ENCODE measurements around the gene WDR6. TPM values are rescaled to one million over a fixed set of nuclear protein-coding genes. Genes with fewer than 3 reads are reported as not detected.

Gene WDR6
- 88.5 and 93.7 TPM in 2 replicates for total RNA-seq (2021)
- percentile 66 among the genes with signal in this experiment for Bru-seq, nascent RNA
- BruChase-seq, experiment 1, labeled RNA remaining after a 2-hour chase = percentile 89 among the genes with signal in this experiment
- percentile 98 among the genes with signal in this experiment for BruChase-seq, experiment 2, labeled RNA remaining after a 6-hour chase
- long read RNA-seq, full-length matches to known transcripts = 56 of 103 reads
- long read RNA-seq, partial matches to known transcripts = 32 of 103 reads
- long read RNA-seq, other reads (novel, unspliced or antisense) = 15 of 103 reads

- intact Hi-C loops (cut with micrococcal nuclease; ENCODE audit: unreplicated experiment) = no loop called here
- no peaks in the 10 kb centered on the region for H3K9me3 ChIP-seq (ENCODE audit: low read depth, low read length, poor library complexity, severe bottlenecking)
- TF ChIP-seq CTCF (conservative IDR thresholded peaks at IDR 0.05; ENCODE audit: low read depth, low read length) = peak; percentile 46
- TF ChIP-seq EZH2 (IDR thresholded peaks at IDR 0.05; ENCODE audit: borderline replicate concordance, low read depth, low read length, poor library complexity, severe bottlenecking) = no peak
- H3K4me3 ChIP-seq (ENCODE audit: low read depth, low read length, poor library complexity, severe bottlenecking) = peak within 1 kb of the TSS; percentile 74
- no peaks in the 10 kb centered on the region for H3K4me1 ChIP-seq (ENCODE audit: insufficient read depth, low read length, poor library complexity, severe bottlenecking)
- H3K27me3 ChIP-seq (replicated peaks; ENCODE audit: insufficient read depth, low read depth, low read length, poor library complexity) = no peaks in the 10 kb centered on the region
- no peaks in the 10 kb centered on the region for H3K36me3 ChIP-seq (ENCODE audit: insufficient read depth, low read length, poor library complexity, severe bottlenecking)
- DNase-seq (ENCODE audit: low spot score) = peak; percentile 92
- ChIA-PET CTCF (interaction anchor here (0.5 to 1.9 kb wide), 6 partner anchors 14 to 606 kb away, joined by 3 to 14 read pairs (median 4); partner anchors contain the start of genes DAG1, NDUFAF3 and P4HTM), POLR2A (ENCODE audit: low non-redundant PET) (interaction anchor here (0.7 to 1.1 kb wide), 2 partner anchors 18 to 19 kb away, joined by 5 to 13 read pairs; partner anchors contain the start of gene P4HTM)
- H3K27ac ChIP-seq (ENCODE audit: low read depth, low read length, poor library complexity, severe bottlenecking) = peak within 1 kb of the TSS; percentile 97
- BruUV-seq (replicated peaks) = no TSS peak
These were observed at the start of gene WDR6 for GRCh38 chr3:49007068-49007770. Gene WDR6 (plus strand): TSS chr3:49007391. CDS start chr3:49007432, 41 bp downstream.

- H3K27me3 ChIP-seq (replicated peaks; ENCODE audit: insufficient read depth, low read depth, low read length, poor library complexity) = no peaks in the 10 kb centered on the region
- H3K4me1 ChIP-seq (ENCODE audit: insufficient read depth, low read length, poor library complexity, severe bottlenecking) = no peaks in the 10 kb centered on the region
- DNase-seq (ENCODE audit: low spot score) = no peak
- no peak overlapping the region for H3K27ac ChIP-seq (ENCODE audit: low read depth, low read length, poor library complexity, severe bottlenecking)
- intact Hi-C loops (cut with micrococcal nuclease; ENCODE audit: unreplicated experiment) = no loop called here
- BruUV-seq (replicated peaks) = no TSS peak
- ChIA-PET CTCF (no interaction called here), POLR2A (ENCODE audit: low non-redundant PET) (no interaction called here)
- no peaks in the 10 kb centered on the region for H3K9me3 ChIP-seq (ENCODE audit: low read depth, low read length, poor library complexity, severe bottlenecking)
- H3K4me3 ChIP-seq (ENCODE audit: low read depth, low read length, poor library complexity, severe bottlenecking) = no peak overlapping the region
- no peaks in the 10 kb centered on the region for H3K36me3 ChIP-seq (ENCODE audit: insufficient read depth, low read length, poor library complexity, severe bottlenecking)
- TF ChIP-seq CTCF (conservative IDR thresholded peaks at IDR 0.05; ENCODE audit: low read depth, low read length) (no peak), EZH2 (IDR thresholded peaks at IDR 0.05; ENCODE audit: borderline replicate concordance, low read depth, low read length, poor library complexity, severe bottlenecking) (no peak)
These were observed 46.3 kb upstream of the WDR6 start for GRCh38 chr3:48960841-48961413.

- no peak for DNase-seq (ENCODE audit: low spot score)
- BruUV-seq (replicated peaks) = no TSS peak
- no peak for TF ChIP-seq EZH2 (IDR thresholded peaks at IDR 0.05; ENCODE audit: borderline replicate concordance, low read depth, low read length, poor library complexity, severe bottlenecking)
- intact Hi-C loops (cut with micrococcal nuclease; ENCODE audit: unreplicated experiment) = no loop called here
- H3K27me3 ChIP-seq (replicated peaks; ENCODE audit: insufficient read depth, low read depth, low read length, poor library complexity) = no peaks in the 10 kb centered on the region
- no peak overlapping the region for H3K27ac ChIP-seq (ENCODE audit: low read depth, low read length, poor library complexity, severe bottlenecking)
- no peak overlapping the region for H3K4me3 ChIP-seq (ENCODE audit: low read depth, low read length, poor library complexity, severe bottlenecking)
- H3K9me3 ChIP-seq (ENCODE audit: low read depth, low read length, poor library complexity, severe bottlenecking) = no peaks in the 10 kb centered on the region
- ChIA-PET CTCF (no interaction called here), POLR2A (ENCODE audit: low non-redundant PET) (no interaction called here)
- H3K36me3 ChIP-seq (ENCODE audit: insufficient read depth, low read length, poor library complexity, severe bottlenecking) = peaks cover 3% of the 10 kb centered on the region
- no peaks in the 10 kb centered on the region for H3K4me1 ChIP-seq (ENCODE audit: insufficient read depth, low read length, poor library complexity, severe bottlenecking)
These were observed 44.9 kb upstream of the WDR6 start for GRCh38 chr3:48962340-48962739.

All from A673 (cell line).